HEK293 (cell line): Measurements from ENCODE around the gene CRACDL.

ENCODE experiments used
- FEZF1 ChIP-seq: fragments of 450-650 bp; formaldehyde crosslinking; IDR thresholded peaks from 2 replicates; pipeline ENCODE4 v1.5.1; 2016; ENCODE audit warnings: missing biosample characterization, missing genetic modification characterization
- GLIS1 ChIP-seq: fragments of 450-650 bp; formaldehyde crosslinking; IDR thresholded peaks from 2 replicates; pipeline ENCODE4 v1.5.1; 2016; ENCODE audit warnings: missing biosample characterization, missing genetic modification characterization
- HOXC10 ChIP-seq: sonication (generic); formaldehyde crosslinking; IDR thresholded peaks from 2 replicates; pipeline ENCODE4 v1.8.1; 2023; ENCODE audit warnings: mild to moderate bottlenecking, missing genetic modification reagents
- KLF7 ChIP-seq: fragments of 450-650 bp; formaldehyde crosslinking; IDR thresholded peaks from 2 replicates; pipeline ENCODE4 v1.5.1; 2016; ENCODE audit warnings: missing biosample characterization, missing genetic modification characterization, borderline replicate concordance
- KLF9 ChIP-seq: fragments of 450-650 bp; formaldehyde crosslinking; IDR thresholded peaks from 2 replicates; pipeline ENCODE4 v1.5.1; 2016; ENCODE audit warnings: missing biosample characterization, missing genetic modification characterization, low read depth
- MYNN ChIP-seq: fragments of 450-650 bp; formaldehyde crosslinking; IDR thresholded peaks from 2 replicates; pipeline ENCODE4 v1.5.1; 2016; ENCODE audit warnings: missing biosample characterization, missing genetic modification characterization, borderline replicate concordance
- OSR2 ChIP-seq: fragments of 450-650 bp; formaldehyde crosslinking; IDR thresholded peaks from 2 replicates; pipeline ENCODE4 v1.5.1; 2016; ENCODE audit warnings: missing biosample characterization, missing genetic modification characterization
- PRDM1 ChIP-seq: fragments of 450-650 bp; formaldehyde crosslinking; IDR thresholded peaks from 2 replicates; pipeline ENCODE4; 2016; ENCODE audit warnings: missing biosample characterization, missing genetic modification characterization
- SALL2 ChIP-seq: fragments of 450-650 bp; formaldehyde crosslinking; IDR thresholded peaks from 2 replicates; pipeline ENCODE4 v1.5.0; 2017; ENCODE audit warnings: missing biosample characterization, mild to moderate bottlenecking, missing genetic modification characterization, borderline replicate concordance
- SCRT1 ChIP-seq: fragments of 450-650 bp; formaldehyde crosslinking; IDR thresholded peaks from 2 replicates; pipeline ENCODE4 v1.5.1; 2016; ENCODE audit warnings: missing biosample characterization, missing genetic modification characterization, borderline replicate concordance
- TRIM28 ChIP-seq: IDR thresholded peaks from 2 replicates; pipeline ENCODE4 v1.6.1; 2011; ENCODE audit warnings: low read length, control low read depth, borderline replicate concordance
- WT1 ChIP-seq: fragments of 450-650 bp; formaldehyde crosslinking; IDR thresholded peaks from 2 replicates; pipeline ENCODE4 v1.5.1; 2016; ENCODE audit warnings: missing biosample characterization, missing genetic modification characterization
- ZNF169 ChIP-seq: fragments of 450-650 bp; formaldehyde crosslinking; IDR thresholded peaks from 2 replicates; pipeline ENCODE4 v1.5.1; 2016; ENCODE audit warnings: missing biosample characterization, missing genetic modification characterization
- ZNF175 ChIP-seq: fragments of 450-650 bp; formaldehyde crosslinking; IDR thresholded peaks from 2 replicates; pipeline ENCODE4 v1.5.1; 2016; ENCODE audit warnings: missing biosample characterization, missing genetic modification characterization
- ZNF184 ChIP-seq: fragments of 450-650 bp; IDR thresholded peaks from 2 replicates; pipeline ENCODE4 v1.5.1; 2018; ENCODE audit warnings: missing biosample characterization, mild to moderate bottlenecking, missing genetic modification characterization
- ZNF2 ChIP-seq: fragments of 450-650 bp; formaldehyde crosslinking; IDR thresholded peaks from 2 replicates; pipeline ENCODE4 v1.5.1; 2016; ENCODE audit warnings: missing biosample characterization, missing genetic modification characterization
- ZNF23 ChIP-seq: fragments of 450-650 bp; formaldehyde crosslinking; IDR thresholded peaks from 2 replicates; pipeline ENCODE4 v1.5.1; 2016; ENCODE audit warnings: missing biosample characterization, missing genetic modification characterization, borderline replicate concordance
- ZNF24 ChIP-seq: fragments of 450-650 bp; formaldehyde crosslinking; IDR thresholded peaks from 2 replicates; pipeline ENCODE4 v1.5.1; 2016; ENCODE audit warnings: missing biosample characterization, missing genetic modification characterization
- ZNF274 ChIP-seq, 2 experiments: fragments of 200-500 bp in 1 of 2; fragments of 450-650 bp in 1 of 2; sonication (Bioruptor generic) in 1 of 2; formaldehyde crosslinking in 1 of 2; IDR thresholded peaks; 2 replicates each; pipeline versions ENCODE4 v1.5.1 to v1.6.1; 2014 to 2016; ENCODE audit warnings: borderline replicate concordance in 1 of 2, inconsistent platforms in 1 of 2, low read length in 1 of 2, missing biosample characterization in 1 of 2, missing genetic modification characterization in 1 of 2
- ZNF311 ChIP-seq: fragments of 450-650 bp; formaldehyde crosslinking; IDR thresholded peaks from 2 replicates; pipeline ENCODE4 v1.5.1; 2017; ENCODE audit warnings: missing biosample characterization, missing genetic modification characterization, borderline replicate concordance
- ZNF623 ChIP-seq: fragments of 450-650 bp; formaldehyde crosslinking; IDR thresholded peaks from 2 replicates; pipeline ENCODE4 v1.5.1; 2016; ENCODE audit warnings: missing biosample characterization, missing genetic modification characterization
- ZNF776 ChIP-seq: fragments of 450-650 bp; formaldehyde crosslinking; IDR thresholded peaks from 2 replicates; pipeline ENCODE4 v1.5.0; 2017; ENCODE audit warnings: missing biosample characterization, missing genetic modification characterization, borderline replicate concordance
- ZNF830 ChIP-seq: fragments of 450-650 bp; IDR thresholded peaks from 2 replicates; pipeline ENCODE4 v1.5.0; 2018; ENCODE audit warnings: missing biosample characterization, missing genetic modification characterization, low read depth, mild to moderate bottlenecking, moderate library complexity
- TF ChIP-seq, protein P1 (sequence below): fragments of 450-650 bp; formaldehyde crosslinking; optimal IDR thresholded peaks from 2 replicates; pipeline ENCODE3; 2016; ENCODE audit warnings: missing biosample characterization, mild to moderate bottlenecking, missing genetic modification characterization
- TF ChIP-seq, protein P2 (sequence below): fragments of 450-650 bp; formaldehyde crosslinking; IDR thresholded peaks from 2 replicates; pipeline ENCODE4 v1.5.1; 2016; ENCODE audit warnings: missing biosample characterization, missing genetic modification characterization
- TF ChIP-seq, protein P3 (sequence below): fragments of 450-650 bp; formaldehyde crosslinking; IDR thresholded peaks from 2 replicates; pipeline ENCODE4 v1.5.1; 2016; ENCODE audit warnings: missing biosample characterization, missing genetic modification characterization
- TF ChIP-seq, protein P4 (sequence below): fragments of 450-650 bp; formaldehyde crosslinking; IDR thresholded peaks from 2 replicates; pipeline ENCODE4 v1.5.1; 2016; ENCODE audit warnings: missing biosample characterization, missing genetic modification characterization
- TF ChIP-seq, protein P5 (sequence below): fragments of 450-650 bp; formaldehyde crosslinking; IDR thresholded peaks from 2 replicates; pipeline ENCODE4 v1.5.1; 2016; ENCODE audit warnings: missing biosample characterization, missing genetic modification characterization
- TF ChIP-seq, protein P6 (sequence below): fragments of 450-650 bp; formaldehyde crosslinking; IDR thresholded peaks from 2 replicates; pipeline ENCODE4 v1.5.1; 2016; ENCODE audit warnings: missing biosample characterization, missing genetic modification characterization, low read depth
- TF ChIP-seq, protein P7 (sequence below): fragments of 450-650 bp; formaldehyde crosslinking; IDR thresholded peaks from 2 replicates; pipeline ENCODE4 v1.5.1; 2017; ENCODE audit warnings: missing biosample characterization, missing genetic modification characterization

CRACDL gene

DNA sequence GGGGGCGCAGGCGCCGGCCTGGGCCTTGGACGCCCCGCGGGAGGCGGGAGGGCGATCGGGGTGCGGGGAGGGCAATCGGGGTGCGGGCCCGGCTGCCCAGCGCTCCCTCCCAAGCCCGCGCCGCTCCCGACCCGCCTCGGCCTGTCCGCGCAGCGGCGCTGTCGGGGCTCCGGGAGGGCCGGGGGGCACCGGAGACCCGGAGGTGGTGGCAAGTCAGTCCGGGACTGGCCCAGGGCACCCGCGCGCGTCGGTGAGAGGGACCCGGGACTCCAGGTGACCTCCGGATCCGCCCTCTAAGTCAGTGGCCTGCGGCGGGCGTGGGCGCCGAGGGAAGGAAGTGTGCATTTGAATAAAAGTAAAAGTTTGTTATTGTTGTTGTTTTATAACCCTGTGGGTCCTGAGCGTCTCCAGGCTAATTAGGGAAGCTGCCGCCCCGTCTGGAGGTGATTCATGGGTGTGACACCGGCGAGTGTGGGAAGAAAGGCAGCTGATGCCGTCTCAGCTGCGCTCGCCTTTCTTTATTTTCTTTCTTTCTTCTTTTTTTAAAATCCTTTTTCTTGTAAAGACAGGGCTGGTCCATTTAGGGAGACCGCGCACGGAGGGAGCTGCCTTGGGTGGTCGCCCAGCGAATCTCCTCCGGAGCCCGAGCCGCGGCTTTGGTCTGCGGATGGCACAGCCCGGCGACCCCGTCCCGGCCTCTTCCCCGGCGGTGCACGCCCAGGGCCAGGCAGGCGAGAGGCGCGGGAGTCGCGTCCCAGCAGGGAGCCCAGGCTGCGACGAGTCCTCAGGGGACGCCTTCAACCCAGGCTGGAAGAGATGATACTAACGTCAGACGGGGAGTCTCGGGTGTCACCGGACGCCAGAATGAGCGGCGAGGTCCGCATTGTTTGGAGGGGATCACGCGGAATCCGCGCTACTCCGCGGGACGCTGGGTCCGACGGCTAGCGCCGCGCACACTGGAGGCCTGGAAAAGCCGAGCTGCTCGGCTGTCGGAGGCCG lies 627 bp upstream of the CRACDL start (continued):
- TF ChIP-seq ZNF274 (IDR thresholded peaks at IDR 0.05; ENCODE audit: low read length) (no peak), ZNF274 (tag by site-specific recombination; IDR thresholded peaks at IDR 0.05; ENCODE audit: borderline replicate concordance) (no peak), ZNF23 (tag by site-specific recombination) (no peak), ZNF623 (no peak), SALL2 (tag by site-specific recombination) (no peak), ZNF24 (tag by site-specific recombination) (no peak), KLF7 (tag by site-specific recombination) (no peak), KLF9 (tag by site-specific recombination) (no peak), WT1 (tag by site-specific recombination) (no peak), ZNF184 (tag by site-specific recombination) (no peak), HOXC10 (no peak), ZNF830 (no peak), ZNF2 (tag by site-specific recombination) (no peak), SCRT1 (no peak), GLIS1 (tag by site-specific recombination) (0 out of 2 replicates have a peak, but pooled peaks have one; percentile 15), ZNF311 (tag by site-specific recombination) (no peak), TRIM28 (no peak), FEZF1 (tag by site-specific recombination) (no peak), OSR2 (tag by site-specific recombination) (no peak), ZNF175 (tag by site-specific recombination) (no peak), PRDM1 (tag by site-specific recombination) (0 out of 2 replicates have a peak, but pooled peaks have one; percentile 24), ZNF169 (tag by site-specific recombination) (no peak), MYNN (tag by site-specific recombination) (no peak), ZNF776 (tag by site-specific recombination) (no peak)
- TF ChIP-seq, protein P1, sequence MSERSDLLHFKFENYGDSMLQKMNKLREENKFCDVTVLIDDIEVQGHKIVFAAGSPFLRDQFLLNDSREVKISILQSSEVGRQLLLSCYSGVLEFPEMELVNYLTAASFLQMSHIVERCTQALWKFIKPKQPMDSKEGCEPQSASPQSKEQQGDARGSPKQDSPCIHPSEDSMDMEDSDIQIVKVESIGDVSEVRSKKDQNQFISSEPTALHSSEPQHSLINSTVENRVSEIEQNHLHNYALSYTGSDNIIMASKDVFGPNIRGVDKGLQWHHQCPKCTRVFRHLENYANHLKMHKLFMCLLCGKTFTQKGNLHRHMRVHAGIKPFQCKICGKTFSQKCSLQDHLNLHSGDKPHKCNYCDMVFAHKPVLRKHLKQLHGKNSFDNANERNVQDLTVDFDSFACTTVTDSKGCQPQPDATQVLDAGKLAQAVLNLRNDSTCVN (tag by site-specific recombination): peak; percentile 42
- TF ChIP-seq, protein P2, sequence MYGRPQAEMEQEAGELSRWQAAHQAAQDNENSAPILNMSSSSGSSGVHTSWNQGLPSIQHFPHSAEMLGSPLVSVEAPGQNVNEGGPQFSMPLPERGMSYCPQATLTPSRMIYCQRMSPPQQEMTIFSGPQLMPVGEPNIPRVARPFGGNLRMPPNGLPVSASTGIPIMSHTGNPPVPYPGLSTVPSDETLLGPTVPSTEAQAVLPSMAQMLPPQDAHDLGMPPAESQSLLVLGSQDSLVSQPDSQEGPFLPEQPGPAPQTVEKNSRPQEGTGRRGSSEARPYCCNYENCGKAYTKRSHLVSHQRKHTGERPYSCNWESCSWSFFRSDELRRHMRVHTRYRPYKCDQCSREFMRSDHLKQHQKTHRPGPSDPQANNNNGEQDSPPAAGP: no peak
- TF ChIP-seq, protein P3, sequence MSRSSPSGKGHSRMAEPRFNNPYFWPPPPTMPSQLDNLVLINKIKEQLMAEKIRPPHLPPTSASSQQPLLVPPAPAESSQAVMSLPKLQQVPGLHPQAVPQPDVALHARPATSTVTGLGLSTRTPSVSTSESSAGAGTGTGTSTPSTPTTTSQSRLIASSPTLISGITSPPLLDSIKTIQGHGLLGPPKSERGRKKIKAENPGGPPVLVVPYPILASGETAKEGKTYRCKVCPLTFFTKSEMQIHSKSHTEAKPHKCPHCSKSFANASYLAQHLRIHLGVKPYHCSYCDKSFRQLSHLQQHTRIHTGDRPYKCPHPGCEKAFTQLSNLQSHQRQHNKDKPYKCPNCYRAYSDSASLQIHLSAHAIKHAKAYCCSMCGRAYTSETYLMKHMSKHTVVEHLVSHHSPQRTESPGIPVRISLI (tag by site-specific recombination): no peak
- TF ChIP-seq, protein P4, sequence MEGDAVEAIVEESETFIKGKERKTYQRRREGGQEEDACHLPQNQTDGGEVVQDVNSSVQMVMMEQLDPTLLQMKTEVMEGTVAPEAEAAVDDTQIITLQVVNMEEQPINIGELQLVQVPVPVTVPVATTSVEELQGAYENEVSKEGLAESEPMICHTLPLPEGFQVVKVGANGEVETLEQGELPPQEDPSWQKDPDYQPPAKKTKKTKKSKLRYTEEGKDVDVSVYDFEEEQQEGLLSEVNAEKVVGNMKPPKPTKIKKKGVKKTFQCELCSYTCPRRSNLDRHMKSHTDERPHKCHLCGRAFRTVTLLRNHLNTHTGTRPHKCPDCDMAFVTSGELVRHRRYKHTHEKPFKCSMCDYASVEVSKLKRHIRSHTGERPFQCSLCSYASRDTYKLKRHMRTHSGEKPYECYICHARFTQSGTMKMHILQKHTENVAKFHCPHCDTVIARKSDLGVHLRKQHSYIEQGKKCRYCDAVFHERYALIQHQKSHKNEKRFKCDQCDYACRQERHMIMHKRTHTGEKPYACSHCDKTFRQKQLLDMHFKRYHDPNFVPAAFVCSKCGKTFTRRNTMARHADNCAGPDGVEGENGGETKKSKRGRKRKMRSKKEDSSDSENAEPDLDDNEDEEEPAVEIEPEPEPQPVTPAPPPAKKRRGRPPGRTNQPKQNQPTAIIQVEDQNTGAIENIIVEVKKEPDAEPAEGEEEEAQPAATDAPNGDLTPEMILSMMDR (tag by site-specific recombination): no peak
- TF ChIP-seq, protein P5, sequence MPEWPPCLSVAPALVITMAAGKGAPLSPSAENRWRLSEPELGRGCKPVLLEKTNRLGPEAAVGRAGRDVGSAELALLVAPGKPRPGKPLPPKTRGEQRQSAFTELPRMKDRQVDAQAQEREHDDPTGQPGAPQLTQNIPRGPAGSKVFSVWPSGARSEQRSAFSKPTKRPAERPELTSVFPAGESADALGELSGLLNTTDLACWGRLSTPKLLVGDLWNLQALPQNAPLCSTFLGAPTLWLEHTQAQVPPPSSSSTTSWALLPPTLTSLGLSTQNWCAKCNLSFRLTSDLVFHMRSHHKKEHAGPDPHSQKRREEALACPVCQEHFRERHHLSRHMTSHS (tag by site-specific recombination): no peak
- TF ChIP-seq, protein P6, sequence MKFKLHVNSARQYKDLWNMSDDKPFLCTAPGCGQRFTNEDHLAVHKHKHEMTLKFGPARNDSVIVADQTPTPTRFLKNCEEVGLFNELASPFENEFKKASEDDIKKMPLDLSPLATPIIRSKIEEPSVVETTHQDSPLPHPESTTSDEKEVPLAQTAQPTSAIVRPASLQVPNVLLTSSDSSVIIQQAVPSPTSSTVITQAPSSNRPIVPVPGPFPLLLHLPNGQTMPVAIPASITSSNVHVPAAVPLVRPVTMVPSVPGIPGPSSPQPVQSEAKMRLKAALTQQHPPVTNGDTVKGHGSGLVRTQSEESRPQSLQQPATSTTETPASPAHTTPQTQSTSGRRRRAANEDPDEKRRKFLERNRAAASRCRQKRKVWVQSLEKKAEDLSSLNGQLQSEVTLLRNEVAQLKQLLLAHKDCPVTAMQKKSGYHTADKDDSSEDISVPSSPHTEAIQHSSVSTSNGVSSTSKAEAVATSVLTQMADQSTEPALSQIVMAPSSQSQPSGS (tag by site-specific recombination): no peak
- TF ChIP-seq, protein P7, sequence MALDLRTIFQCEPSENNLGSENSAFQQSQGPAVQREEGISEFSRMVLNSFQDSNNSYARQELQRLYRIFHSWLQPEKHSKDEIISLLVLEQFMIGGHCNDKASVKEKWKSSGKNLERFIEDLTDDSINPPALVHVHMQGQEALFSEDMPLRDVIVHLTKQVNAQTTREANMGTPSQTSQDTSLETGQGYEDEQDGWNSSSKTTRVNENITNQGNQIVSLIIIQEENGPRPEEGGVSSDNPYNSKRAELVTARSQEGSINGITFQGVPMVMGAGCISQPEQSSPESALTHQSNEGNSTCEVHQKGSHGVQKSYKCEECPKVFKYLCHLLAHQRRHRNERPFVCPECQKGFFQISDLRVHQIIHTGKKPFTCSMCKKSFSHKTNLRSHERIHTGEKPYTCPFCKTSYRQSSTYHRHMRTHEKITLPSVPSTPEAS (tag by site-specific recombination): no peak
